ES-I3 (cell line): ENCODE results near the gene CHRNA1.
A peak's percentile ranks its signal among the peaks of the same experiment; 100 is the strongest.

ENCODE experiments used
- H3K36me3 ChIP-seq: 2 replicates; pipeline ENCODE4 v1.6.1; 2013; ENCODE audit warnings: mild to moderate bottlenecking, low read length, control low read depth, moderate library complexity; ENCODE audit not compliant: insufficient read depth
- H3K4me1 ChIP-seq: 2 replicates; pipeline ENCODE4 v1.6.1; 2013; ENCODE audit warnings: mild to moderate bottlenecking, control low read depth, low read length; ENCODE audit not compliant: insufficient read depth
- H3K9ac ChIP-seq: 2 replicates; pipeline ENCODE4 v1.6.1; 2013; ENCODE audit warnings: low read depth, mild to moderate bottlenecking, low read length, moderate library complexity
- H3K9me3 ChIP-seq: 2 replicates; pipeline ENCODE4 v1.6.1; 2013; ENCODE audit warnings: mild to moderate bottlenecking, low read length, moderate library complexity; ENCODE audit not compliant: control insufficient read depth, insufficient read depth

The CHRNA1 gene

GRCh38 chr2:174764280-174765255 lies at the start of gene CHRNA1:
TSS of gene CHRNA1 (minus strand) at chr2:174764472. CDS start at chr2:174764394, 78 bp downstream.
- H3K9me3 ChIP-seq, result no peaks in the 10 kb centered on the region
- no peak within 1 kb of the TSS for H3K9ac ChIP-seq
- no peaks in the 10 kb centered on the region for H3K36me3 ChIP-seq
- H3K4me1 ChIP-seq, result peaks cover 12% of the 10 kb centered on the region

GRCh38 chr2:174812037-174812436 lies 47.8 kb upstream of the CHRNA1 start:
- no peaks in the 10 kb centered on the region for H3K4me1 ChIP-seq
- H3K9me3 ChIP-seq, result no peaks in the 10 kb centered on the region
- H3K36me3 ChIP-seq, result no peaks in the 10 kb centered on the region
- H3K9ac ChIP-seq, result no peak overlapping the region

DNA sequence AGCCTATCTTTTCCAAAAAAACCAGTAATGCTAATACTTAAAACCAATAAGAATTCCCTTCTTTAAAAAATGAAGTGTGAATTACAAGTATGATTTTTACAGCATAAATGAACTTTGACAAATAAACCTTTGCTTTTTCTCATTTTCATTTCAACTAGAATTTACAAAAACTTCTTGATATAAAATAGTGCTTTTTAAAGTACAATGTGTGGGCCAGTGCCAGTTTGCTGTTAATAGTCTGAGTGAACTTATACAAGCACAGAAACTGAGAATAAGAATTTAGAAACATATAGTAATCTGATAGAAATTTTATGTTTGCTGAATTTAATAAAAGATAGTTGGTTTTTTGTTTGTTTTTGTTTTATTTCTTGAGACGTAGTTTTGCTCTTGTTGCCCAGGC lies 43.7 kb upstream of the CHRNA1 start:
- H3K9me3 ChIP-seq, result no peaks in the 10 kb centered on the region
- H3K36me3 ChIP-seq, result no peaks in the 10 kb centered on the region
- H3K4me1 ChIP-seq, result no peaks in the 10 kb centered on the region
- no peak overlapping the region for H3K9ac ChIP-seq

DNA sequence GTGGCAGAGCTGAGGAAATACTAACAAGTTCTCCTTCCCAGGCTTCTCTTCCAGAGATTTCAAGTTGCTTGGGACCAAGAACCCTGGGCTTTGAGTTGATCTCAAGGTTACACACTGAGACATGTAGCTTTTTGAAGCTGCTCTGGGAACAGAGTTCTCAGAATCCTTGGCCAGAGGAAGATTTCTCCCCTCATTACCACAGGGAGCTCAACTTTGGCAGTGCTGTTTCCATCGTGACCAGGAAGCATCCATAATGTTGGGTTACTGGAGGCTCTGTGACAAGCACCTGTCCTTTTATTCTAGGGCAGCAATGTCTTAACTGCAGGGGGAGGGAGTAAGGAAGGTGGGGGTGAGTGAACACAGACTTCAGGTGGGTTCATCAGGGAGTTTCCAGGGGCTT lies 41.5 kb upstream of the CHRNA1 start:
- Histone ChIP-seq H3K36me3 (no peaks in the 10 kb centered on the region), H3K4me1 (no peaks in the 10 kb centered on the region), H3K9ac (no peak overlapping the region), H3K9me3 (no peaks in the 10 kb centered on the region)

DNA sequence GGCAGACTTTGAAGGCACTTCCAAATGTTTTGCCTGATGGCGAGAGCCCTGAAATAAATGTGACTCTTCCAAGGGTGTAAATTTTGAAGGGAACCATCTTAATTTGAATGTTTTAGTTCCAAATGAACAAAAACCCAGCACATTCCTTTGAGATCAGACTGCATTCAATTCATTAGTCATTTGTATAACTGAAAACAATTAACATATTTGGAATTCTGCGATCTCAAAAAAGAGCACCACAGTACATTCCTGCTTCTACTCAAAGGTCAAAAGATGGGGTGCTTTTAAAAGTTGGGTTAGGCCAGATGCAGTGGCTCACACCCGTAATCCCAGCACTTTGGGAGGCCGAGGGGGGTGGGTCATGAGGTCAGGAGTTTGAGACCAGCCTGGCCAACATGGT lies 38.2 kb upstream of the CHRNA1 start:
- H3K9ac ChIP-seq, result no peak overlapping the region
- no peaks in the 10 kb centered on the region for H3K36me3 ChIP-seq
- no peaks in the 10 kb centered on the region for H3K9me3 ChIP-seq
- H3K4me1 ChIP-seq, result no peaks in the 10 kb centered on the region

DNA sequence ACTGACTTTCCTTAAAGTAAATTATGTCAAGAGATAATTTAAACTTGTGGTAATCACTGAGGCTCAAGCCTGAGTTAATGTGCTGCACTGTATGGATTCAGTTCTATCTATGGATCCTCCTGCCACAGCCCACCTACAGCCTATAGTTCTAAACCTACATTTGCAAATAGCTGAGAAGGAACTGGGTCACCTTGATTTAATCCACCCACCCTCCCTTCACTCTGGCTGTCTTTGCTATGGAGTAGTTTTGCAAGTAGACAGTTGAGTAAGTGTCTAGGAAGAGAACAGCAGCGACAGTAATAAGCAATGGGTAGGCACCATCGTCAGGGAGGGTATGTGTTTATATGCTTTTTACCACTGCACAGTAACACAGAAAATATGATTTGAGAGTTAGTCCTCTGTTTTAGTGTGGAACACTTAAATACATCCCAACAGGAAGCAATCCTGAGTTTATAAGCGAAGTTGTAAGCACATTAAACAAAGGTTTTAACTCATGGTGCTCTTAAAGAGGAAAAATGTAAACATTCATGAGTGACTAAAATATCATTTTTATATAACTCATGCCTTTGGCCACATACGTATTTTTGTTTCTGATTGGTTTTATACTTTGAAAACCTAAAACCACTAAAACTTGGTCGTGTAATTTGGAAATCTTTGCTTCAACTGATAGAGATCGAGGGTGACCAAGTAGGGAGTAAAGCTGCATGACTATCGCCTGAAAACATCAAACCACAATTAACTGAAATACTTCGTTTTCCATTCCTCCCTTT lies 36.3 kb upstream of the CHRNA1 start:
- H3K9ac ChIP-seq, result no peak overlapping the region
- H3K36me3 ChIP-seq, result no peaks in the 10 kb centered on the region
- no peaks in the 10 kb centered on the region for H3K9me3 ChIP-seq
- peaks cover 15% of the 10 kb centered on the region for H3K4me1 ChIP-seq

DNA sequence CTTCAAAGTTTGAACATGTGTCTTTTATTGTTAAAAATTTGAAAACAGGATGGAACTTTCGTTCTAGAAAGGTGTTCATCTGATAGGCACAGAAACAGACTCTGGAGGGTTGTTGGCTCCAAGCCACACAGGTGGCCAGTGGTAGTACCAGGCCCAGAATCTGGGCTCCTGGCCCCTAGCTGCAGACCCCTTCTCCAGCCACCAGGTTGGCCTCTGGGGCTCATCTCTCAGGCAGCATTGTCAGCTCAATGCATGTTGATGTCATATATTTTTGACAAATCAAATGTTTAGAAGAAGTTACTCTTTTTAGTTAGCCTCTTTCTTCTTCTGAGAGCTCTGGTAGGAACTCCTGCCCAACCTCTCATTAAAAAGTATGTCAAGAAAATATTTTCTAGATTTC lies 34.5 kb upstream of the CHRNA1 start:
- Histone ChIP-seq H3K36me3 (no peaks in the 10 kb centered on the region), H3K4me1 (peaks cover 21% of the 10 kb centered on the region), H3K9me3 (no peaks in the 10 kb centered on the region), H3K9ac (no peak overlapping the region)

DNA sequence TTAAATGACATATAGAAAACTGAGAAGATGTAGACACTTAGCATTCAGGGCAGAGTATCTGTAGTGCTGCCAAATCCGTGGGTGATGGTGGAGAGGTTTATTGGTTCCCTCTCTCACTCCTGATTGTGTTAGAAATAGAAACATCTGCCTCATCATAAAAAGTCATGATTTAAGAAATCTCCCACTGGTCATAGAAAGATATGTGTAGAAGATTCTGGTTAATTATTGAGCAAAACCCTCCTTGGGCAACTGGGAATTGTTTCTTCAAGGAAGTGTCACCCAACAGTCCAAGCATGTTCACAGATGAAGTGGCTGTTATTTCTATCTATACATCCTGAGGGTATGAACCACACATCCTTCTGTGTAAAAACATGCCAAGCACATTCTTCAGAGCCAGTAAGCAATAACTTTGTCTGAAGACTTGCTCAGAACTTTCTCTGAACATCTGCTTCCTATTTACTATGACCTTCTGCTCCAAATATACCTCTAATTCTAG lies 33.6 kb upstream of the CHRNA1 start:
- no peak overlapping the region for H3K9ac ChIP-seq
- H3K36me3 ChIP-seq, result no peaks in the 10 kb centered on the region
- H3K9me3 ChIP-seq, result no peaks in the 10 kb centered on the region
- peaks cover 29% of the 10 kb centered on the region for H3K4me1 ChIP-seq

DNA sequence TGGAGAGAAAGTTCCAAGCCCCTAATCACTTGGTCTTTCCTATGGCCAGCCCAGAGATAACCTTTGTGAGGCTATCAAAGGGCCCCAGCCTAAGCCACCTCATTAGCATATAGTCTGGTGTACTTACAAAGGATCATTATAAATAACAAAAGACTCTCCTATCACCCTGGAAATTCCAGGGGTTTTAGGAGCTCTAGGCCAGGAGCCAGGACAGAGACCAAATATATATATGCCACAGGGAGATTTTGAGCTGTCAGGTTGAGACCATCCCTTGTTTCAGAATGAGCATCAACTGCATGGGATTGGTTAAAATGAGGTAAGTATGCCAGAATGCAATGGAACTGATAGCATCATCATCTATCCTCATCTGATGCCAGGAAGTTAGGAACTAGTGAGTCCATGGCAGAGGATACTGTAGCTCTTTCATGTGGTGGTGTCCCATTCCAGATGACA lies 32.1 kb upstream of the CHRNA1 start:
- Histone ChIP-seq H3K9ac (no peak overlapping the region), H3K4me1 (peaks cover 36% of the 10 kb centered on the region), H3K9me3 (no peaks in the 10 kb centered on the region), H3K36me3 (no peaks in the 10 kb centered on the region)

DNA sequence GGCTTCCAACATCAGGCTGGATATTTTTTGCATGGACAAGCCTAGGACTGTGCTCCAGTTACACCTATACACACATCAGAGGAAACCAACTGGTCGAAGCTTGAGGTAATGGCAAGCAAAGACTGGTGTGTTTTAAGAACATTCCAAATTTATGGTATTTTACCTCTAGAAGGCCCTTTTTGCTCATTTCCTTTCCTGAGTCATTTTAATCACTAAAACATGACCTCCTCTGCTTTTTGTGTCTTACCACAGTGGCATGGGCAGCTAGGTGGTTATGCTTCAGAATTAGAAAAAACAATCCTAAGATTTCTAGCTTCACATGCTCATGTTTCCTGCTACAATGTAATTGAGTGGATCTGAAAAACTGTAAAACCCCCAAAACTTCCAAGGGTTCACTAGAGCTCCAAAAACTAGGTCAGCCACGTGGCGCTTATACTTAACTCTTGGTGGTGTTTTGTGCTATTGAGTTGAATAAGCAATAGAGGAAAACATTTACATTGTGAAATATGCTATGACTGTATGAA lies 30.6 kb upstream of the CHRNA1 start:
- H3K9me3 ChIP-seq, result no peaks in the 10 kb centered on the region
- H3K36me3 ChIP-seq, result no peaks in the 10 kb centered on the region

GRCh38 chr2:174792309-174793025 lies 28.2 kb upstream of the CHRNA1 start:
- Histone ChIP-seq H3K9ac (no peak overlapping the region), H3K9me3 (no peaks in the 10 kb centered on the region), H3K36me3 (no peaks in the 10 kb centered on the region), H3K4me1 (peaks cover 50% of the 10 kb centered on the region)

More for the DNA sequence above, 30.6 kb upstream of the CHRNA1 start:
- Histone ChIP-seq H3K4me1 (peaks cover 41% of the 10 kb centered on the region), H3K9ac (no peak overlapping the region)

- Histone ChIP-seq H3K9me3 (no peaks in the 10 kb centered on the region), H3K9ac (no peak overlapping the region), H3K36me3 (no peaks in the 10 kb centered on the region), H3K4me1 (peaks cover 50% of the 10 kb centered on the region)
These were observed 27.5 kb upstream of the CHRNA1 start for GRCh38 chr2:174791746-174792280.

DNA sequence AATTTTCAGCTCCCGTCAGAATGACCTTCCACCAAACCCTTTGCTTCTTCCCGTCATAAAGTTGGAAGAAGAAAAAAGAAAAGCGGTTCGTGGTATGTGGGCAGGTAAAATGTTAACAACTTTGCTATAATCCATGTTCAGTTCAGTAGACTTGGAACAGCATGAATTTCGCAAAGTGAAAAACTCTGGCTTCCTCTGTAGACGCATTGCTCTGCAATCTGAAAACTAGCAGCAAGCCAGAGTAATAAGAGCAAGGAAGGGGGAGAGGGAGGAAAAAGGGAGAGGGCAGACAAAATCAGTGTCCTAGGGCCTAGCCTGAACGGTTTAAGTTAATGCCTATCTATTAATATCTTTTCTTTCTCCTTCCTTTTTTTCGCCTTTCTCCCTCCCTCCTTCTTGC lies 26.7 kb upstream of the CHRNA1 start:
- Histone ChIP-seq H3K9me3 (no peaks in the 10 kb centered on the region), H3K9ac (no peak overlapping the region), H3K4me1 (peaks cover 50% of the 10 kb centered on the region), H3K36me3 (no peaks in the 10 kb centered on the region)

DNA sequence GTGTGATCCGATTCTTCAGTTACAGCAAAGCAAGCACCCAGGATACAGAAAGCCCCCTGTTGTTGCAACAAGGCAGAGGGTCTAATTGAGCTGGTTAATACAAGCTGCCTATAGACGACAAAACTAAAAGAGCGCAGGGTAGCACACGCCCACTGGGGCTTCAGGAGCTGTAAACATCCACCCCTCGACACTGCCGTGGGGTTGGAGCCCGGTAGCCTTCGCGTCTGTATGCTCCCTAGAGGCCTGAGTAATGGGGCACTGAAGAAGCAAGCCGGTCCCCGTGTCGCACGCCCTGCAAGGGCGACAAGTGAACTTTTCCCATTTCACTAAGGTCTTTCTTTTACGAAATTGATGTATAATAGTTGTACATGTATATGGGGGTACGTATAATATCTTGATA lies 24.7 kb upstream of the CHRNA1 start:
- Histone ChIP-seq H3K36me3 (no peaks in the 10 kb centered on the region), H3K4me1 (peaks cover 44% of the 10 kb centered on the region), H3K9ac (peak overlapping the region; percentile 50; the same call in 1 of the 2 replicates), H3K9me3 (no peaks in the 10 kb centered on the region)
